Measurements from ENCODE around the gene TEAD1.

TEAD1 gene

GRCh38 chr11:12802418-12803085, 128.3 kb downstream of the TEAD1 start:
- H3K4me3 ChIP-seq (ENCODE audit: low read depth, low read length) = no peak overlapping the region
- no peak for TF ChIP-seq CTCF (IDR thresholded peaks at IDR 0.05; ENCODE audit: borderline replicate concordance, insufficient read depth, low read depth, low read length)

- H3K4me3 ChIP-seq (ENCODE audit: low read depth, low read length) = no peak overlapping the region
- TF ChIP-seq CTCF (IDR thresholded peaks at IDR 0.05; ENCODE audit: borderline replicate concordance, insufficient read depth, low read depth, low read length) = no peak
These were observed 129.0 kb downstream of the TEAD1 start for GRCh38 chr11:12803086-12803826.

GRCh38 chr11:12806113-12806512, 131.9 kb downstream of the TEAD1 start:
- TF ChIP-seq CTCF (IDR thresholded peaks at IDR 0.05; ENCODE audit: borderline replicate concordance, insufficient read depth, low read depth, low read length) = no peak
- no peak overlapping the region for H3K4me3 ChIP-seq (ENCODE audit: low read depth, low read length)

- no peak overlapping the region for H3K4me3 ChIP-seq (ENCODE audit: low read depth, low read length)
- no peak for TF ChIP-seq CTCF (IDR thresholded peaks at IDR 0.05; ENCODE audit: borderline replicate concordance, insufficient read depth, low read depth, low read length)
These were observed 133.4 kb downstream of the TEAD1 start for GRCh38 chr11:12807621-12808020.

GRCh38 chr11:12808519-12808918, 134.3 kb downstream of the TEAD1 start:
- H3K4me3 ChIP-seq (ENCODE audit: low read depth, low read length) = no peak overlapping the region
- TF ChIP-seq CTCF (IDR thresholded peaks at IDR 0.05; ENCODE audit: borderline replicate concordance, insufficient read depth, low read depth, low read length) = no peak

- TF ChIP-seq CTCF (IDR thresholded peaks at IDR 0.05; ENCODE audit: borderline replicate concordance, insufficient read depth, low read depth, low read length) = no peak
- no peak overlapping the region for H3K4me3 ChIP-seq (ENCODE audit: low read depth, low read length)
These were observed 135.1 kb downstream of the TEAD1 start for GRCh38 chr11:12809364-12809763.

Measured in GM12875 (cell line).